Measurements from ENCODE around the gene F2R. TPM values are rescaled to one million over a fixed set of nuclear protein-coding genes. Genes with fewer than 3 reads are reported as not detected.

F2R gene
- total and polyA plus RNA-seq, 2 of the 13 experiments (the other 11 are each of a cell fraction or from before 2014, with no cell fraction given), result 8.3 to 12.3 TPM

GRCh38 chr5:76684756-76685519 lies 31.0 kb upstream of the F2R start:
- in situ Hi-C loops (cut with HindIII; ENCODE audit: extremely low pct_ligation_motif_present, low pct_unique_long_range_greater_than_20kb), result no loop called here
- H3K4me3 ChIP-seq (replicated peaks in 1 of 3; ENCODE audit: insufficient read depth in 1 of 3, low read depth in 2 of 3, low read length in 3 of 3), result no peak overlapping the region
- no peak overlapping the region for H3K9ac ChIP-seq (ENCODE audit: insufficient read depth, low read depth, low read length)
- no peaks in the 10 kb centered on the region for H3K9me3 ChIP-seq (ENCODE audit: low read length)
- ChIA-PET POLR2A (no interaction called here), CTCF (ENCODE audit: low intra/inter-chr PET ratio, low total read pairs) (no interaction called here)
- 92% methylated on average over 5 of the region's 5 CpGs for WGBS (ENCODE audit: low lambda C conversion rate)
- no peak for TF ChIP-seq MNT (IDR thresholded peaks at IDR 0.05)
- TF ChIP-seq IRF1 (CRISPR knock-in tag; IDR thresholded peaks at IDR 0.05; ENCODE audit: low read depth), result no peak
- no peak for TF ChIP-seq ZNF451 (CRISPR knock-in tag; IDR thresholded peaks at IDR 0.05)
- no peak for TF ChIP-seq ZNF318 (CRISPR knock-in tag; IDR thresholded peaks at IDR 0.05)
- TF ChIP-seq NFE2L1 (CRISPR knock-in tag; IDR thresholded peaks at IDR 0.05; ENCODE audit: borderline replicate concordance), result no peak
- no peak for TF ChIP-seq LCORL (IDR thresholded peaks at IDR 0.05)
- TF ChIP-seq LCORL (CRISPR knock-in tag; IDR thresholded peaks at IDR 0.05), result no peak
- no peak for TF ChIP-seq MYNN (CRISPR knock-in tag; IDR thresholded peaks at IDR 0.05; ENCODE audit: low read depth)
- no peak for TF ChIP-seq PRPF4 (IDR thresholded peaks at IDR 0.05; ENCODE audit: low read depth, low read length, poor library complexity, severe bottlenecking)
- no peak for TF ChIP-seq ATRX (CRISPR knock-in tag; IDR thresholded peaks at IDR 0.05; ENCODE audit: borderline replicate concordance)
- no peak for TF ChIP-seq DNMT3B (CRISPR knock-in tag; conservative IDR thresholded peaks at IDR 0.05)
- no peak for TF ChIP-seq ZZZ3 (CRISPR knock-in tag; IDR thresholded peaks at IDR 0.05; ENCODE audit: borderline replicate concordance)
- no peak for TF ChIP-seq U2AF1 (optimal IDR thresholded peaks at IDR 0.05; ENCODE audit: low read depth, low read length)
- peaks cover 1 to 15% of the 10 kb centered on the region in 2 experiments; a peak in 3 of 5 replicates for H3K36me3 ChIP-seq (replicated peaks in 1 of 2; ENCODE audit: control insufficient read depth in 1 of 2, insufficient read depth in 2 of 2, low read length in 2 of 2)
- no peak for FAIRE-seq
- H3K4me1 ChIP-seq (ENCODE audit: insufficient read depth, low read length), result peaks cover 30% of the 10 kb centered on the region
- H3K27ac ChIP-seq (ENCODE audit: extremely low read length, insufficient read depth, low read length), result no peak overlapping the region
- BruUV-seq (replicated peaks), result no TSS peak
- H3K4me2 ChIP-seq (ENCODE audit: low read depth, low read length), result no peak overlapping the region
- no peak for DNase-seq (ENCODE audit: low spot score)
- H3K79me2 ChIP-seq (ENCODE audit: insufficient read depth, low read length), result no peaks in the 10 kb centered on the region
- H2AFZ ChIP-seq (ENCODE audit: low read length), result no peak overlapping the region
- H3K27me3 ChIP-seq (ENCODE audit: control insufficient read depth in 1 of 2, insufficient read depth in 2 of 2, low read length in 2 of 2), result no peaks in the 10 kb centered on the region
- H4K20me1 ChIP-seq (ENCODE audit: insufficient read depth, low read length), result no peaks in the 10 kb centered on the region
- intact Hi-C loops (cut with micrococcal nuclease; ENCODE audit: unreplicated experiment), result no loop called here
- no peak for ATAC-seq
